ENCODE measurements around the gene TACR2. TPM values are rescaled to one million over a fixed set of nuclear protein-coding genes. Genes with fewer than 3 reads are reported as not detected.

The TACR2 gene
- total and polyA plus RNA-seq, 2 of the 13 experiments (the other 11 are each of a cell fraction or from before 2014, with no cell fraction given), result 0.04 TPM; not detected in 1

GRCh38 chr10:69464801-69465401 lies 48.2 kb upstream of the TACR2 start (continued):
- TF ChIP-seq HMGXB3 (CRISPR knock-in tag; IDR thresholded peaks at IDR 0.05; ENCODE audit: borderline replicate concordance), result no peak
- no peak for TF ChIP-seq RXRA (CRISPR knock-in tag; IDR thresholded peaks at IDR 0.05)

- Histone ChIP-seq H3K36me3 (replicated peaks in 1 of 2; ENCODE audit: control insufficient read depth in 1 of 2, insufficient read depth in 2 of 2, low read length in 2 of 2) (no peaks in the 10 kb centered on the region), H3K4me1 (ENCODE audit: insufficient read depth, low read length) (peaks cover 11% of the 10 kb centered on the region; the same call in 1 of the 2 replicates), H4K20me1 (ENCODE audit: insufficient read depth, low read length) (no peaks in the 10 kb centered on the region), H3K4me3 (replicated peaks in 1 of 3; ENCODE audit: insufficient read depth in 1 of 3, low read depth in 2 of 3, low read length in 3 of 3) (no peak overlapping the region), H2AFZ (ENCODE audit: low read length) (no peak overlapping the region), H3K79me2 (ENCODE audit: insufficient read depth, low read length) (no peaks in the 10 kb centered on the region), H3K9ac (ENCODE audit: insufficient read depth, low read depth, low read length) (no peak overlapping the region), H3K9me3 (ENCODE audit: low read length) (no peaks in the 10 kb centered on the region), H3K4me2 (ENCODE audit: low read depth, low read length) (no peak overlapping the region), H3K27me3 (ENCODE audit: control insufficient read depth in 1 of 2, insufficient read depth in 2 of 2, low read length in 2 of 2) (peaks cover 0 to 1% of the 10 kb centered on the region in 2 experiments; a peak in 1 of 5 replicates), H3K27ac (ENCODE audit: extremely low read length, insufficient read depth, low read length) (no peak overlapping the region)
- DNase-seq (ENCODE audit: low spot score) (no peak), FAIRE-seq (no peak), ATAC-seq (no peak)
- BruUV-seq (replicated peaks), result no TSS peak
- ChIA-PET CTCF (ENCODE audit: low intra/inter-chr PET ratio, low total read pairs) (no interaction called here), POLR2A (no interaction called here)
- WGBS (ENCODE audit: low lambda C conversion rate), result 52% methylated on average over 7 of the region's 7 CpGs
- intact Hi-C loops (cut with micrococcal nuclease; ENCODE audit: unreplicated experiment) (no loop called here), in situ Hi-C loops (cut with HindIII; ENCODE audit: extremely low pct_ligation_motif_present, low pct_unique_long_range_greater_than_20kb) (no loop called here)
- TF ChIP-seq ZNF569 (CRISPR knock-in tag; IDR thresholded peaks at IDR 0.05; ENCODE audit: borderline replicate concordance) (no peak), ZNF337 (CRISPR knock-in tag; IDR thresholded peaks at IDR 0.05; ENCODE audit: borderline replicate concordance, low read depth) (no peak), NFE2 (CRISPR knock-in tag; IDR thresholded peaks at IDR 0.05) (no peak), MYPOP (CRISPR knock-in tag; IDR thresholded peaks at IDR 0.05) (no peak), ZNF431 (CRISPR knock-in tag; IDR thresholded peaks at IDR 0.05; ENCODE audit: borderline replicate concordance, low read depth) (no peak), FOXO4 (CRISPR knock-in tag; conservative IDR thresholded peaks at IDR 0.05) (no peak), MTERF4 (CRISPR knock-in tag; IDR thresholded peaks at IDR 0.05) (no peak), ZNF556 (CRISPR knock-in tag; IDR thresholded peaks at IDR 0.05; ENCODE audit: borderline replicate concordance) (no peak), ZFP91 (CRISPR knock-in tag; IDR thresholded peaks at IDR 0.05; ENCODE audit: borderline replicate concordance) (no peak), ZNF510 (CRISPR knock-in tag; IDR thresholded peaks at IDR 0.05; ENCODE audit: low read depth) (no peak)
These were observed 47.7 kb upstream of the TACR2 start for GRCh38 chr10:69464401-69464800.

All from HepG2 (cell line).